GM23248 (cell line): ENCODE measurements around the gene NQO2.
"Not testable (repeated sequence)": the region's sequence is repeated elsewhere in the genome, so short reads cannot be mapped to it uniquely, and the experiment has no call there.

ENCODE experiments used
- EZH2 ChIP-seq: fragments of 200-600 bp; sonication (generic); IDR thresholded peaks from 2 replicates; pipeline ENCODE4 v1.6.1; 2018; ENCODE audit warnings: antibody characterized with exemption, mild to moderate bottlenecking; ENCODE audit not compliant: insufficient read depth, poor library complexity, severe bottlenecking
- EZH2phosphoT487 ChIP-seq: fragments of 200-600 bp; sonication (generic); IDR thresholded peaks from 2 replicates; pipeline ENCODE4 v1.6.1; 2018; ENCODE audit warnings: antibody characterized with exemption, moderate library complexity, mild to moderate bottlenecking, low read depth; ENCODE audit not compliant: insufficient read depth

DNA sequence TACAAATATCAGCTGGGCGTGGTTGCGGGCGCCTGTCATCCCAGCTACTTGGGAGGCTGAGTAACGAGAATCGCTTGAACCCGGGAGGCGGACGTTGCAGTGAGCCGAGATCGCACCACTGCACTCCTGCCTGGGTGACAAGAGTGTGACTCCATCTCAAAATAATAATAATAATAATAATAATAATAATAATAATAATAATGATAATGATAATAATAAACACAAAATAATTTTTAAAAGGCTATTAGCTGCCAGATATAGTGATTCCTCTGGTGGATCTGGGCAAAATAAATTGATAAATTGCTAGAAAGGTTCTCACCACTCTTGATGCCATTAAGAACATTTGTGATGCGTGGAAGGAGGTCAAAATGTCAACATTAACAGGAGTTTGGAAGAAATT lies 60.4 kb downstream of the NQO2 start:
- TF ChIP-seq EZH2phosphoT487, EZH2: not testable (repeated sequence)
